COLO829 (cell line): Measurements from ENCODE around the gene MEGF6.
"Not testable (repeated sequence)": the region's sequence is repeated elsewhere in the genome, so short reads cannot be mapped to it uniquely, and the experiment has no call there.

ENCODE experiments used
- DNase-seq: peaks from one replicate; pipeline ENCODE4 v3.0.0; 2012; ENCODE audit warnings: low spot score

MEGF6 gene

DNA sequence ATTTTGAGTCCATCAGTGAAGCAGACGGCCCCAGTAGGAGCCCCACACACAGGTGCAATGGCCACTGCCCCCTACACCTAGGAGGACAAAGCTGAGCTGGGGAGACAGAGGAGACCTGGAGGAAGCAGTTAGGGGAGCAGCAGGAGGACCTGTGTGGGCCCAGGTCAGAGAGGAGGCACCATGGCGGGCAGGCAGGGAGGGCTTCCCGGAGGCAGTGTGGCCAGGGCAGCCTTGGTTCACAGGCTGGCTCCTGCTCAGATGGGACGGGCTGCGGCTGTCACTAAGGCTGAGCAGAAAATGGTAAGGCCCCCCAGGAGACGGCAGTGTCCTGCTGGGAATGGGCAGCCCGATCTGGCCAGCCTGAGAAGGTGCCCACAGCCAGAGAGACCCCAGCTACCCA, 15.4 kb downstream of the MEGF6 start:
- no peak for DNase-seq

DNA sequence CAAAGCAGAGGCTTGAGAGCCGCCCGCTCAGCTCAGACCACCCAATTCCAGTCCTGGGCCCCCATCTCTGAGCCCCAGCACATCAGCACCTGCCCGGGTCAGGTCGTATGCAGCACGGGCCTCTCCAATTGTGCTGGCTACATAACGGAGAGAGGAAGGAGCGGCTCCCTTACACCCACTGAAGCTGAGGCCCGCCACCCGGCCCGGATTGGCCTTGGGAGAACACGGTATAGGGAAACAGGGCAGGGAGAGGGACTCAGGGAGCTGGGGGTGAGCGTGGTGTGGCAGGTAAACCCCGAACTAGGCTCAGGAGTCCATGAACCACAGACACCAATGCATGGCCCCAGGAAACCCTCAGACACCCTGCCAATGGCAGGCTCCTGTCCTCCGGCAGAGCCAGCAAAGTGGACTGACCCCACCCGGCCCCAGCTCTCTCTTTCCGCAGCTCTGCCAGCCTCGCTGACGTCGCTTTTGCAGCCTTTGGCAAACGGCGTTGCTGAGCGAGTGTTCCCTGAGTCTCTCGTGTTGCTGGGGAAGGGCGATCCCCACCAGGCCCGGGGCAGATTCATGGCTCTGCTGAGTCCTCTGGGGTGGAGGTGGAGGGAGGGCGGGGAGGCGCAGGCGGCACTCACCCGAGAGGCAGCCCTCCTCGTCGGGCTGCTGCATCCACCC, 16.5 kb downstream of the MEGF6 start:
- DNase-seq, result no peak

DNA sequence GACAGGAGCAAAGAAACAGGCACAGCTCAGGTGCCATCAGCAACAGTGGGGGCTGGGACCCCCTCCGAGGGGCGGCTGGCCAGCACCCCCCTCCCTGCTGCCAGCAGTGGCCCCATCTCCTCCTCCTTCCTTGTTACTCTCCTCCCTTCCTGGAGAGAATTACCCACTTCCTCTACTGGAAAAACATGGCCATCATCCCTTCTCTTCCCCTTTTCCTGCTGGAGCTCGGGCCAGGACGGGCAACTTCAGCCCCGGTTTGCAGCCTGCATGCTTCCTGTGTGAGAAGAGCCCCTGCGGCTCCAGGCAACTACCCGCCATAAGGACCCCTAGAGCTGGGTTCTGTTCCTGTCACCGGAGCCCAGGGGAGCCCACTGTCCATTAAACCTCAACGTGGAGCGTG, 17.6 kb downstream of the MEGF6 start:
- no peak for DNase-seq

DNA sequence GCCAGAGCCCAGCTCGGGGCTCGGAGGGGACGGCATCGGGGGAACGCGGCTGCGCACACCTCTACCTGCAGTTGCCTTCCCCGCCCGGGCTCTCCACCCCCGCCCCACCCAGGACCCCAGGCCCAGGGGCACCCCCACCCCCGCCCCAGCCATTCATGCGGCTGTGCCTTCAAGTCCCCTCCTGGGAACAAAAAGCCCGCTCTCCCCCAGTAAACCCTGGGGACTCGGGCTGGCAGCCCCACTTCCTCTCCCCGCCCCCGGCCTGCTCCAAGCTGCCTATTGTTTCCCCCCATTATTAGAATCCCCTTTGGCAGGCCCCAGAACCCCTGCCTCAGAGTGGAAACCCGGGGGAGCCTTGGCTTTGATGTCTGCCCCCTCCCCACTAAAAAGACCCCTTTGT, 18.0 kb downstream of the MEGF6 start:
- DNase-seq, result no peak

DNA sequence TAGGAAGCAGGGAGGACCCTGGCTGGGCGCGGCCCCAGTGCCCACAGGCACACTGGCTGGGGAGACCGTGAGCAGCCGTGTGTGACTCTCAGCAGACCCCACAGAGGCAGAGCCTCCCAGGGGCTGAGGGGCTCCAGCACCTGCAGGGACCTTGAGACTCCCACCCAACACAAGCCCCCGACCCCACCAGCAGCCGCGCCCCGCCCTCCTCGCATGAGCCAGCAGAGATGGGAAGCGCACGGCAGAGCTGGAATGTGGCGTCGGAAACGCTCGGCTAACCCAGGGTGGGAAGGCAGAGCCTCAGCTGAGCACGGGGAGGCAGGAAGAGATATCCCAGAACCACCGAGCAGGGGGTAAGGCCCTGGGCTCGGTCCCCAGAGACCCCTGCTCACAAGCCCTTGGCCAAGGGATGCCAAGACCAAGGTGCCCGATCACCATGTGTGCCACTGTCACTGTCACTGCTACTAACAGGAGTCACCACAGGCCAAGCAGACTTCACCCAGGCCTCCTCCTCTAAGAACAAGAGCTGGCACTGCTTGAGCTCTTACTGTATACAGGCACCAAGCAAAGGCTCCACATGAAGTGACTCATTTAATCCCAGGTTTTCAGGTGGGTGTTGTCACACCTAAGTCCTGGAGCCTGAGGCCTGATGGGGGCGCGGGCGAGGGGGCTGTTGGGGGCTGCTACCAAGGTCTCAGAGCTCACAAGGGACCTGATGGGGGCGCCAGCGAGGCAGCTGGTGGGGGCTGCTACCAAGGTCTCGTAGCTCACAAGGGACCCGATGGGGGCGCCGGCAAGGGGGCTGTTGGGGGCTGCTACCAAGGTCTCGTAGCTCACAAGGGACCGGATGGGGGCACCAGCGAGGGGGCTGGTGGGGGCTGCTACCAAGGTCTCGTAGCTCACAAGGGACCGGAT, 20.1 kb downstream of the MEGF6 start:
- DNase-seq, result no peak

DNA sequence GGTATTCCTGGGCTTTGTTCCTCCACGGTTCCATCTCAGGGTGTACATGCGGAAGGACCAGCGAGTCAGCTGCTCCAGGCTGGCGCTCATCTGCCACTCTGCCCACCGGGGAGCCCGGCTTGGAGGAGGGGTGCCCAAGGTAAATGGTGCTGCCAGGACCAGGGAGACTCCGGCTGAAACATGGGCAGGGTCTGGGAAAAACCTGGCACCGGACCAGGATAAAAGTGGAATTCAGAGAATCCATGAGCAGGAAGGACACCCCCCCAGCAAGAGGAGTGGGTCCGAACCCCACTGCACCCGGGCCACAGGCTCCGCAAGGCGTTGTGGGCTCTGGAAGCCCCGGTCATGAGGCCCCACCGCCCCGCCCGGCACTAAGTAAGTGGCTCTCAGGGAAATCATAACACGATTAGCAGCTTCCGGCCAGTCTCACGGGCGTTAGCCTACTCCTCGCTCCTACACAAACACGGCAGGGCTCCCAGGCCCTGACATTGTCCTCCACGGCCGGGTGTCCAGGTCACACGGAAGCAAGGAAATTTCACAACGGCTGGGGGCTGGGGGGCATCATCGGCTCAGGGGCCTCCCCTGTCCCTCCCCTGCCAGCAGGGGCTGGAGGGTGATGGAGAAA, 21.1 kb downstream of the MEGF6 start:
- no peak for DNase-seq

DNA sequence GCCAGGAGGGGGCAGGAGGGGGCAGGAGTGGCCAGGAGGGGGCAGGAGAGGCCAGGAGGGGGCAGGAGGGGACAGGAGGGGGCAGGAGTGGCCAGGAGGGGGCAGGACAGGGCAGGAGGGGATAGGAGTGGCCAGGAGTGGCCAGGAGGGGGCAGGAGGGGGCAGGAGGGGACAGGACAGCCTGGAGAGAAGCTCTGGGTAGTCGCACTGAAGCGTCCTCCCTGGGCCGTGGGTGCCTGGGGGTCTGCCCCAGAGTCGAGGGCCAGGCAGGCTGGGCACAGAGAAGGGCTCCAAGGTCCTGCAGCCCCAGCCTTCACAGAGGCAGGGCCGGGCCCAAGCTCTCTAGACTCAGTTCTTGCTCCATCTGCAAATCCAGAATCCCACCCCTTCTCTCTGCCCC, 22.9 kb downstream of the MEGF6 start:
- no peak for DNase-seq

DNA sequence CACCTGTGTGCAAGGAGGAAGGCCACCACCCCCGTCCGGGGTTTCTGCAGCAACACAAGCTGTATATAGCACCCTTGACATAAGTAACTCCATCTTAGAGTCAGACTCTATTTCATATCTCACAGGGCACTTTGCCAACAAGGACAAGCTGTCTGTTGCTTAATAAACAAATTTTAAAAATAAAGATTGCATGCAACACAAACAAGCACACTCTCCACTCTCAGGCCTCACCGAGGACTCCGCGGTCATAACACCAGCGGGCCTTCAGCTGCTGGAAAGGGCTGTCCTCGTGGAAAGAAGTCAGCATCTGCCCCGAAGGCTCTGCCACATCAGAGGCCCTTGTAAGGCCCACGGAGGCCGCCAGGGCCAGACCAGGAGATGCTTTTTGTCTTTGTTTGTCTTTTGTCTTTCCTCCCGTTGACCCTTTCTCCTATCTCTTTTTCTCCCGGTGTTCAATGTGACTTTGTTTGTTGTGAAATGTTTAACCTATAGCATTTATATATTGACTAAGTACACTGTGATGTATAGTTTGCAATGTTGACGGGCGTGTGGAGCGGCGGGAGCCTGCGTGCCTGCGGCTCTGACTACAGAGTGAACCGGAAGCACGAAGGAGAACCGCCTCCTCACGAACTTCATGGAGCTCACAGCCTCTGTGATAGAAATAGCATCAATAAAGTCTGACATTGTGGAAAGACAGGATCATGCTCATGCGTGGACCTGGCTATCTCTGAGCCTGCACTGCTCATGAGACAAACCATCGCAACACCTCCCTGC, 24.1 kb downstream of the MEGF6 start:
- DNase-seq, result no peak

DNA sequence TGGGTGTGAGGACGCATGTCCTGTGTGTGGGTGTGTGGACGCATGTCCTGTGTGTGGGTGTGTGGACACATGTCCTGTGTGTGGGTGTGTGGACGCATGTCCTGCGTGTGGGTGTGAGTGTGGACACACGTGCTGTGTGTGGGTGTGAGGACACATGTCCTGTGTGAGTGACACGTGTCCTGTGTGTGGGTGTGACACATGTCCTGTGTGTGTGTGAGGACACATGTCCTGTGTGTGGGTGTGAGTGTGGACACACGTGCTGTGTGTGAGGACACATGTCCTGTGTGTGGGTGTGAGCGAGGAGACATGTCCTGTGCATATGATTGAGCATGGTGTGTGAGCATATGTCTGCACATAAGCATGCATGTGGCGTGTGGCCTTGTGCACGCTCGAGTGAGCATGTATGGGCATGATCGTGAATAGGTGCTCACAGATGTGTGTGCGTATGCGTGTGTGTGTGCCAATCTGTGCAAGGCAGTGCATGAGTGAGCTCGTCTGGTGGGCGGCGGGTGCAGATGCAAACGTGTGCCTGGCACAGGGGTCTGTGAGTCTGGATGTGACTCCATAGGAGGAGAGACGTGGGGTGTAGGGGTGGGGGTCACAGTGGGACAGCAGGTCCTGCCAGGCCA, 25.3 kb downstream of the MEGF6 start:
- no peak for DNase-seq

DNA sequence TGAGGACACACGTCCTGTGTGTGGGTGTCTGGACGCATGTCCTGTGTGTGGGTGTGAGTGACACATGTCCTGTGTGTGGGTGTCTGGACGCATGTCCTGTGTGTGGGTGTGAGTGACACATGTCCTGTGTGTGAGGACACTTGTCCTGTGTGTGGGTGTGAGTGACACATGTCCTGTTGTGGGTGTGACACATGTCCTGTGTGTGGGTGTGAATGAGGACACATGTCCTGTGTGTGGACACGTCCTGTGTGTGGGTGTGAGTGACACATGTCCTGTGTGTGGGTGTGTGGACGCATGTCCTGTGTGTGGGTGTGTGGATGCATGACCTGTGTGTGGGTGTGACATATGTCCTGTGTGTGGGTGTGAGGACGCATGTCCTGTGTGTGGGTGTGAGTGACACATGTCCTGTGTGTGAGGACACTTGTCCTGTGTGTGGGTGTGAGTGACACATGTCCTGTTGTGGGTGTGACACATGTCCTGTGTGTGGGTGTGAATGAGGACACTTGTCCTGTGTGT, 25.9 kb downstream of the MEGF6 start:
- not testable (repeated sequence) for DNase-seq

DNA sequence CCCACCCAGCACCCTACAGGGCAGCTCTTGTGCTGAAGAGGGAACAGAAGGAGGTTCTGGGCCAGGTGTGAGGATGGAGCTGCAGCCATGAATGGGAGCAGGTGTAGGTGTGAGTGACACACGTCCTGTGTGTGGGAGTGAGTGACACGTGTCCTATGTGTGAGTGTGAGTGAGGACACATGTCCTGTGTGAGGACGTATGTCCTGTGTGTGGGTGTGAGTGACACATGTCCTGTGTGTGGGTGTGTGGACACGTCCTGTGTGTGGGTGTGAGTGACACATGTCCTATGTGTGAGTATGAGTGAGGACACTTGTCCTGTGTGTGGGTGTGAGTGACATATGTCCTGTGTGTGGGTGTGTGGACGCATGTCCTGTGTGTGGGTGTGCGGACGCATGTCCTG, 26.4 kb downstream of the MEGF6 start:
- DNase-seq, result no peak

DNA sequence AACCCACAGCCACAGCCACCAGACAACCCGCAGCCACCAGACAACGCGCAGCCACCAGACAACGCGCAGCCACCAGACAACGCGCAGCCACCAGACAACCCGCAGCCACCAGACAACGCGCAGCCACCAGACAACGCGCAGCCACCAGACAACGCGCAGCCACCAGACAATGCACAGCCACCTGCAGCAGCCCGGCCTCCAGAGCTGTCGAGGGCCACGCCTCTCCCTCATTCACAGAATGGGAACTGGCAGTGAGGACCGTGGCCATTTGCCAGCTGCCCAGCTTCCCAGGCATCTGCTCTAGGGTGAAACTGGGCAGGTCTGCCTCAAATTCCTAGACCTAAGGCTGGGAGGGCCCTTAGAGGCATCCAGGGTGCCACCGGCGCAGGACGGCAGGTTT, 27.6 kb downstream of the MEGF6 start:
- not testable (repeated sequence) for DNase-seq

DNA sequence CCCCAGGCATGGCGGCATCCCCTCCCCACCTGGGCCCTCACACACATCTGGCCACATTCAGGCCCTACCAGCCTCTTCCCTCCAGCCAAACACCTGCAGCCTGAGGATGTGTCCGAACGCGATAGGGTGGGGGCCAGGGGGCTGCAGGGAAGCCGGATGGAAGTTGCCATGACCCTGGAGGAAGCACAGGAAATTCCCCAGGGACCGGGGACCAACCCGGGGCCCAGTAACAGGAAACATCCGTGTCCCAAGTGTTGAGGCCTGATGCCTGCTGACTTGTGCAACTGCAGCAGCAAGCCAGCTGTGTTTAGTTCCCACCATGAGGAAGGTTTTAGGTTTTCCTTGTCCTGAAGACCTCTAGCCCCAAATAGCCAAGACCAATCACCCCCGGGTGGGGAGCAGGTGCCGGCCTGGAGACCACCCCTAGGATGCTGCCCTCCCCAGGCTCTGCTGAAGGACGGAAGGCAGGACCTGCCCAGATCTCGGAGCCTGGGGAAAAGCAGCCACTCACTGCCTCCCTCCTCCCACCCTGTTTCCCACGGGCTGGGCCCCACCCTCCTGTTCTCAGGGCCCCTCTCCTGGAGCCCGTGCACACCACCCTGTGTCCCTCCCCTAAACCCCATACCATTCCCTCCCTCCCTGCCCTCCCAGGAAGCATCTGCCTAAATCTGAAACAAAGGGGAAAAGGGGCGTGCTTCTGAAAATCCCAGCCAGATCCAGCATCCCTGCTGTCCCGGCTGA, 29.8 kb downstream of the MEGF6 start:
- no peak for DNase-seq

DNA sequence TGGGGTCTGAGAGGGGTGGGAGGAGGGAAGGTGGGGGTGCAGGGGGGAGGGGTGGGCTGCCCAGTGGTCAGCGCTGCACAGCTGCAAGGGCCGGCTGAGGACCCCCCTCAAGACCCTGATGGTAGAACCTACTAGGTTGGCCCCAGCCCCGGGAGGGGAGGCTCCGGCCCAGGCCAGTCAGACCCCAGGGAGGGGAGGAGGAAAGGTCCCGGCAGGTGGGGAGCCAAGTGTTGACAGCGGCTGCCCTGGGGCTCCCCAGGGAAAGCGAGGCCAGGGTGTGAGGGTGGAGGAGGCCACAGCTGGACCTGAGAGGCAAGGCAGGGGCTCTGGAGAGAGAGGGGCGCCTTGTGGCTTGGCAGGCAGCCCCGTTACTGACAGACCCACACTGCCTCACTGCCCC, 31.1 kb downstream of the MEGF6 start:
- DNase-seq, result no peak

DNA sequence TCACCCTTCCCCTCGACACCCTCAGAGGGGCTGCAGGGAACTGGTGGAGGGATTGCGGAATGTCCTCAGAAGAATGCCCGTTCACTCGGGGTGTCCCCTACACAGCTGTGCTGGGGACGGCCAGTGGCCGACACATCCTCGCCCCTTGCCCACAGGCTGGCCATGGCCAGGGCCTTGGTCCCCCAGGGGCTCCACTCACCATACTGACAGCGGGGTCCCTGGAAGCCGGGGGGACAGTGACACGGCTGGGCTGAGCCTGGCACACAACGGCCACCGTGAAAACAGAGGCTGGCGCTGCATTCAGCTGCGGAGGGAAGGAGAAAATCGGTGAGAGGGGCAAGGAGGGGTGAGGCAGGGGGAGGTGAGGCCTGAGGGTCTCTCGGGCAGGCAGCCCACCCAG, 31.7 kb downstream of the MEGF6 start:
- DNase-seq, result no peak

DNA sequence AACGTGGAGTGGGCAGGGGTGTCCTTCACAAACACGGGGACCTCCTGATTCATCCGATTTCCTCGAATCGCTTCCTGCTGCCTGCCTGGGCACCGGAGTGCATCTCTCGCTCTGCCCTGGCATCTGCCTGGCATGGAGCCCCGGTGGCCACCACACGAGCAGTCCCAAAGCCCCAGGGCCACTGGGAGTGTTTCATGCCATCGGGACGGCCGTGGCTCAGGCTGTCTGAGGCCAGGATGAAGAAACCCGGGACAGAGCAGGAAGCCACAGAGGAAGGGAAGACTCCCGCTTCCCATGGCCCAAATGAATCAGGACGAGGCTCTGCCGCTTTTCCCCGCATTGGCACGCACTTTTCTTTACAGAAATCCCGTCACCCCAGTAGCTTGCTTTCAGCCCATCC, 32.4 kb downstream of the MEGF6 start:
- DNase-seq, result no peak

DNA sequence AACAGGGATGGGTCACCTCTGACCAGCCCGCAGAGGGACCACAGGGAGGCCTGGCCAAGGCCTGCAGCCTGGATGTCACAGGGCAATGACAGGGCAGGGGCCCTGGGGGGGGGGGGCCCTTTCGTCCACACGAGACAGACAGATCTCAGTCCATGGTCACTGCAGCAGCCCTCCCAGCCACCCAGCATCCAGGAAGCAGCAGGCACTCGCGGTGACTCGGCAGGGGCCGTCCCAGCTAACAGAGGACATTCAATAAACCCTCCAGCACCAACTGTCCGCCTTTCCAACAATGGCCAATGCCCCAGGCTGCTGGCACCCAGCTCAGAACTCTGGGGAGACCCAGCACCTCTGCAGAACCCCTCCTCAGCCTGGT, 32.9 kb downstream of the MEGF6 start:
- DNase-seq, result no peak

DNA sequence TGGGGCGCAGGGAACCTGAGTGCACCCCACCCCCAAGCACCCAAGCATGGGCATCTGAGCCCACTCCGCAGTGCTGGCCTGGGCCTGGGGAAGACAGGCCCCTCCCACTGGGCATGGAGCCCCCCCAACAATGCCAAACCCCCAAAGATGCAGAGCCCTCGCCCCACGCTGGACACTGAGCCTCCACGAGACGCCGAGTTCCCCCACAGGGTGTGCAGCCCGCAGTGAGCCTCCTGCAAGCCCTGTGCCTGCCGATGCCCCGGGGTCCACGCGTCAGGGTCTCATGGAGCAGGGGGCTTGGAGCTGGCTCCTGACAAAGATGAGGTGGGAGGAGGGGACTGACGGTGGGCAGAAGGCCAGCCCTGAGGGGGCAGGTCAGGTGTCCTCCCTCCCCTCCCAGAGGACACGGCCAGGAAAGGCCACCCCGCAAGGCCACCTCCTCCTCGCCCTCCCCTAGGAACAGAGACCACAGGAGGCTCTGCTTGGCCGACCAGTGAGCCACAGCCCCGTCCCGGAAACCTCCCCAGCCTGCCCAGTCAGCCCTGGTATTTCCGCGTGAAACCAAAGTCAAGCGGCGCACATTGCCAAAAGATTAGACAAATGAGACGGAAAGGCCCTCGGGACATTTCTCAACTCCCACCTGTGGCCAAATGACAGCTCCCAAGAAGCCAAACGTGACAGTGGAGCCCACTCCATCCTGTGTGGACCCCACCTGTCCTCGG, 33.4 kb downstream of the MEGF6 start:
- DNase-seq, result no peak

DNA sequence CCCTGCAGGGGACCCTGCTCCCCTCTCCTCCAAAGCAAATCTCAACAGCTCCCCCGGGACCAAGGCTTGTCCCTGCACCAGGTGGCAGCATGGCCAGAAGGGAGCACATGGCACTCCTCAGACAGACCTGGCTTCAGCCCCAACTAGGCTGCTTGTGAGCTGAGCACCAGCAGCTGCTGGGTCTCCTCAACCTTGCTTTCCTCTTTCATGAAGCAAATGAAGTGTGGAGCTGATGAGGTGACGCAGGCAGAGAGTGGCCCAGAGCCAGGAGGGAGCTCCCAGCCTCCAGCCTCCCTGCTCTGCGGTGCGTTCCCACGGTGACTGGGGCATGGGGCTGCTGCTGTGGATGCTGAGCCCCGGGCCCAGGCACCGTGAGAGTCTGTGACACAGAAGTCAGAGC, 34.0 kb downstream of the MEGF6 start:
- no peak for DNase-seq

DNA sequence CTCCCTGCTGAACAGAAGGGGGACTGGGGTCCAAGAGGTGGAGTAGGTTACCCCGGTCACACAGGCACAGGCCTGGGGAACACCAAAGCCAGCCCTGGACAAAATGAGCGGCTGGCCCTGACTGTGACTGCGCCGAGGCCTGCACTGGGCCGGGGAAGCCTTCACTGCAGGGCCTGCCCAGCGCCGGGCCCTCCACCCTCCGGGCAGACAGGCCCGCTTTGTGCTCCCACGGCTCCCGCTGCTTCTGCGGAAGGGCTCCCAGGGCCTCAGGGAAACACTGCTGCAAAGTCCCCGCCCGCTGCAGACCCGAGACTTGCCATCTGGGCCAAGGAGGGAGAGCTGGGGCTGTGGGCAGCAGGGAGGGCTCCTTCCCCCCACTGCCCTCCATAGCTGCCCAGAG, 35.3 kb downstream of the MEGF6 start:
- no peak for DNase-seq
